Measurements from ENCODE around the gene DNAJC28. TPM values are rescaled to one million over a fixed set of nuclear protein-coding genes. Genes with fewer than 3 reads are reported as not detected.
"Not testable (repeated sequence)": the region's sequence is repeated elsewhere in the genome, so short reads cannot be mapped to it uniquely, and the experiment has no call there.

DNAJC28 gene
- total and polyA plus RNA-seq, 4 donors = 0.83 to 3.2 (median 2.7) TPM

- WGBS = 96% methylated on average over 3 of the region's 3 CpGs
- no peaks in the 10 kb centered on the region for H3K9me3 ChIP-seq (ENCODE audit: control insufficient read depth in 4 of 4, low read length in 3 of 4)
- no peak overlapping the region for H3K27ac ChIP-seq (ENCODE audit: low read depth in 1 of 2, low read length in 2 of 2)
- H3K4me3 ChIP-seq (ENCODE audit: low read depth in 1 of 3, low read length in 3 of 3) = no peak overlapping the region
- TF ChIP-seq YY1 (IDR thresholded peaks at IDR 0.05) (no peak), SP1 (IDR thresholded peaks at IDR 0.05) (no peak), FOXA1 (IDR thresholded peaks at IDR 0.05) (no peak)
- DNase-seq (ENCODE audit: low spot score) = no peak
- no peaks in the 10 kb centered on the region for H3K27me3 ChIP-seq (ENCODE audit: control insufficient read depth in 4 of 4, insufficient read depth in 4 of 4, low read length in 3 of 4)
- no peak overlapping the region for H3K9ac ChIP-seq (ENCODE audit: low read depth in 1 of 2, low read length in 2 of 2)
- H3K4me1 ChIP-seq (ENCODE audit: control insufficient read depth in 4 of 4, insufficient read depth in 4 of 4, low read length in 3 of 4) = peaks cover under 1 to 3% (median 3%) of the 10 kb centered on the region in 4 donors
- H3K36me3 ChIP-seq (ENCODE audit: control insufficient read depth in 4 of 4, insufficient read depth in 3 of 4, low read depth in 1 of 4, low read length in 3 of 4) = no peaks in the 10 kb centered on the region
These were observed 18.2 kb downstream of the DNAJC28 start for GRCh38 chr21:33473344-33473743.

- Histone ChIP-seq H3K9ac (ENCODE audit: low read depth in 1 of 2, low read length in 2 of 2) (no peak overlapping the region), H3K9me3 (ENCODE audit: control insufficient read depth in 4 of 4, low read length in 3 of 4) (no peaks in the 10 kb centered on the region), H3K4me1 (ENCODE audit: control insufficient read depth in 4 of 4, insufficient read depth in 4 of 4, low read length in 3 of 4) (peaks cover 0 to 3% (median 0%) of the 10 kb centered on the region in 4 donors), H3K4me3 (ENCODE audit: low read depth in 1 of 3, low read length in 3 of 3) (no peak overlapping the region), H3K27ac (ENCODE audit: low read depth in 1 of 2, low read length in 2 of 2) (no peak overlapping the region), H3K36me3 (ENCODE audit: control insufficient read depth in 4 of 4, insufficient read depth in 3 of 4, low read depth in 1 of 4, low read length in 3 of 4) (no peaks in the 10 kb centered on the region), H3K27me3 (ENCODE audit: control insufficient read depth in 4 of 4, insufficient read depth in 4 of 4, low read length in 3 of 4) (no peaks in the 10 kb centered on the region)
- 96% methylated on average over 2 of the region's 2 CpGs for WGBS
- no peak for DNase-seq (ENCODE audit: low spot score)
- no peak for TF ChIP-seq RAD21 (IDR thresholded peaks at IDR 0.05)
- TF ChIP-seq REST (IDR thresholded peaks at IDR 0.05) = no peak
- TF ChIP-seq TAF1 (conservative IDR thresholded peaks at IDR 0.05) = no peak
- no peak for TF ChIP-seq FOXA2 (IDR thresholded peaks at IDR 0.05)
- no peak for TF ChIP-seq HNF4G (IDR thresholded peaks at IDR 0.05)
- TF ChIP-seq JUND (IDR thresholded peaks at IDR 0.05) = no peak
- no peak for TF ChIP-seq GABPA (IDR thresholded peaks at IDR 0.05 in 1 of 2, conservative IDR thresholded peaks at IDR 0.05 in 1 of 2)
- no peak for TF ChIP-seq ZBTB33 (IDR thresholded peaks at IDR 0.05)
- TF ChIP-seq RXRA (IDR thresholded peaks at IDR 0.05) = no peak
- TF ChIP-seq SP1 (IDR thresholded peaks at IDR 0.05) = no peak
- TF ChIP-seq MAX (IDR thresholded peaks at IDR 0.05) = no peak
- no peak for TF ChIP-seq NR2F2 (IDR thresholded peaks at IDR 0.05)
- no peak for TF ChIP-seq FOXA1 (IDR thresholded peaks at IDR 0.05)
- TF ChIP-seq ATF3 (IDR thresholded peaks at IDR 0.05) = no peak
These were observed 20.8 kb downstream of the DNAJC28 start for GRCh38 chr21:33470701-33471100.

- not testable (repeated sequence) for DNase-seq (ENCODE audit: low spot score); H3K27ac ChIP-seq (ENCODE audit: low read depth in 1 of 2, low read length in 2 of 2); H3K4me3 ChIP-seq (ENCODE audit: low read depth in 1 of 3, low read length in 3 of 3); H3K36me3 ChIP-seq (ENCODE audit: control insufficient read depth in 4 of 4, insufficient read depth in 3 of 4, low read depth in 1 of 4, low read length in 3 of 4); H3K4me1 ChIP-seq (ENCODE audit: control insufficient read depth in 4 of 4, insufficient read depth in 4 of 4, low read length in 3 of 4); H3K9ac ChIP-seq (ENCODE audit: low read depth in 1 of 2, low read length in 2 of 2); H3K27me3 ChIP-seq (ENCODE audit: control insufficient read depth in 4 of 4, insufficient read depth in 4 of 4, low read length in 3 of 4); H3K9me3 ChIP-seq (ENCODE audit: control insufficient read depth in 4 of 4, low read length in 3 of 4)
- WGBS = 95% methylated on average over 4 of the region's 4 CpGs
These were observed 22.3 kb downstream of the DNAJC28 start for GRCh38 chr21:33469183-33469582.
